ENCODE results near the gene BMI1. TPM values are rescaled to one million over a fixed set of nuclear protein-coding genes. Genes with fewer than 3 reads are reported as not detected.

The BMI1 gene
- total RNA-seq, 1 donor from 2014 or later = 30.8 TPM

GRCh38 chr10:22334414-22335172 is 13.7 kb downstream of the BMI1 start:
- Mint-ChIP-seq H3K27ac (ENCODE audit: unreplicated experiment) (no peak overlapping the region), H3K4me1 (ENCODE audit: low read depth, unreplicated experiment) (peaks cover 3% of the 10 kb centered on the region), H3K4me3 (ENCODE audit: unreplicated experiment) (no peak overlapping the region), H3K27me3 (ENCODE audit: low read depth, unreplicated experiment) (peaks cover 65% of the 10 kb centered on the region), H3K36me3 (ENCODE audit: low read depth, unreplicated experiment) (peaks cover 10% of the 10 kb centered on the region), H3K9me3 (ENCODE audit: unreplicated experiment) (peaks cover 14% of the 10 kb centered on the region)
- H3K9me3 ChIP-seq (ENCODE audit: insufficient read depth, low read depth, low read length) = peaks cover 4% of the 10 kb centered on the region
- DNase-seq (ENCODE audit: low read depth) (no peak), FAIRE-seq (no peak)
- H3K4me3 ChIP-seq (ENCODE audit: insufficient read depth, low read depth, low read length) = peak overlapping the region; percentile 49
- H3K4me1 ChIP-seq (ENCODE audit: insufficient read depth, low read length) = peaks cover 20% of the 10 kb centered on the region
- H3K79me2 ChIP-seq (ENCODE audit: insufficient read depth, low read length) = no peaks in the 10 kb centered on the region
- peak overlapping the region; percentile 83 for H3K4me2 ChIP-seq (ENCODE audit: low read length)
- peak overlapping the region; percentile 51 for H3K9ac ChIP-seq (ENCODE audit: low read length)
- peaks cover 61% of the 10 kb centered on the region for H3K27me3 ChIP-seq (ENCODE audit: insufficient read depth, low read length)
- peak overlapping the region; percentile 81 for H2AFZ ChIP-seq (ENCODE audit: low read depth, low read length)
- no peaks in the 10 kb centered on the region for H4K20me1 ChIP-seq (ENCODE audit: insufficient read depth, low read length)
- no peak for TF ChIP-seq CTCF (IDR thresholded peaks at IDR 0.05; ENCODE audit: insufficient read depth, low read depth, low read length)
- peak; percentile 17 for TF ChIP-seq EZH2 (IDR thresholded peaks at IDR 0.05; ENCODE audit: insufficient read depth, low read length)
- peaks cover 7% of the 10 kb centered on the region for H3K36me3 ChIP-seq (ENCODE audit: insufficient read depth, low read length)
- H3K27ac ChIP-seq (ENCODE audit: low read depth, low read length) = no peak overlapping the region

GRCh38 chr10:22335173-22335933 is 14.5 kb downstream of the BMI1 start:
- no peak overlapping the region for H3K4me3 Mint-ChIP-seq (ENCODE audit: unreplicated experiment)
- Histone ChIP-seq H3K4me2 (ENCODE audit: low read length) (peak overlapping the region; percentile 83), H3K4me3 (ENCODE audit: insufficient read depth, low read depth, low read length) (peak overlapping the region; percentile 49), H4K20me1 (ENCODE audit: insufficient read depth, low read length) (no peaks in the 10 kb centered on the region), H3K9ac (ENCODE audit: low read length) (peak overlapping the region; percentile 51), H3K4me1 (ENCODE audit: insufficient read depth, low read length) (peaks cover 20% of the 10 kb centered on the region), H3K27me3 (ENCODE audit: insufficient read depth, low read length) (peaks cover 61% of the 10 kb centered on the region), H3K27ac (ENCODE audit: low read depth, low read length) (no peak overlapping the region), H2AFZ (ENCODE audit: low read depth, low read length) (peak overlapping the region; percentile 81), H3K36me3 (ENCODE audit: insufficient read depth, low read length) (no peaks in the 10 kb centered on the region), H3K79me2 (ENCODE audit: insufficient read depth, low read length) (no peaks in the 10 kb centered on the region), H3K9me3 (ENCODE audit: insufficient read depth, low read depth, low read length) (peaks cover 4% of the 10 kb centered on the region)
- H3K9me3 Mint-ChIP-seq (ENCODE audit: unreplicated experiment) = peaks cover 14% of the 10 kb centered on the region
- H3K36me3 Mint-ChIP-seq (ENCODE audit: low read depth, unreplicated experiment) = peaks cover 6% of the 10 kb centered on the region
- H3K4me1 Mint-ChIP-seq (ENCODE audit: low read depth, unreplicated experiment) = peaks cover 6% of the 10 kb centered on the region
- TF ChIP-seq CTCF (IDR thresholded peaks at IDR 0.05; ENCODE audit: insufficient read depth, low read depth, low read length) (no peak), EZH2 (IDR thresholded peaks at IDR 0.05; ENCODE audit: insufficient read depth, low read length) (peak; percentile 85)
- FAIRE-seq (no peak), DNase-seq (ENCODE audit: low read depth) (peak; percentile 37)
- peaks cover 70% of the 10 kb centered on the region for H3K27me3 Mint-ChIP-seq (ENCODE audit: low read depth, unreplicated experiment)
- H3K27ac Mint-ChIP-seq (ENCODE audit: unreplicated experiment) = no peak overlapping the region
